ENCODE results near the gene ACAP2. TPM values are rescaled to one million over a fixed set of nuclear protein-coding genes. Genes with fewer than 3 reads are reported as not detected.
"Not testable (repeated sequence)": the region's sequence is repeated elsewhere in the genome, so short reads cannot be mapped to it uniquely, and the experiment has no call there.

ACAP2 gene
- polyA plus RNA-seq, 1 donor from 2014 or later = 88.7 TPM

DNA sequence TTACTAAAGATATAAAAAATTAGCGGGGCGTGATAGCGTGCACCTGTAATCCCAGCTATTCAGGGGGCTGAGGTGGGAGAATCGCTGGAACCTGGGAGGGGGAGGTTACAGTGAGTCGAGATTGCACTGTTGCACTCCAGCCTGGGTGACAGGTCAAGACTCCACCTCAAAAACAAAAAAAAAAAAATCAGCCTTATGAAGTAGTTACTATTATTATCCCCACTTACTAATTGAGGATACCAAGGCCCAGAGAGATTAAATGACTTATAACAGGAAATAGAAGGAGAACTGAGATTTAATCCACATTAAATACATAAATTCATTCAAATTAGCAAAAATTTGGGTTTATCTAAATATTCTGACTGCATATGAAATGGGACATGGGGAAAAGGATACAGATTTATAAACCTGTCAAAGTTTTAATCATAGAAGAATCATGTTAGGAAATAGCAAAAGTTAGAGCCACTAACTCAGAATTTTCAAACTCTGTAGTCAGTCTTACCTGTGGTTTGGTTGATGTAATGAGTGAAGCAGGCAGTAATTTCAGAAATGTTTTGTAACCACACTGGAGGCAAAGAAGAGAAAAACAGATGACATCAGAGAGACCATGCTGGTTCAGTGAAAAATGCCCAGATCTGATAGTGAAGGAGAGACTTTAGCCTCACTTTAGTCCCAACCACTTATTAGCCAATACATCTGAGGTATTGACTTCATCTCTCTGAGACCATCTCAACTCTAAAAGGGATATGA, 25.0 kb upstream of the ACAP2 start:
- H3K9me2 ChIP-seq (ENCODE audit: insufficient read depth, low read length) = no peaks in the 10 kb centered on the region
- H3F3A ChIP-seq (ENCODE audit: insufficient read depth, low read length, poor library complexity, severe bottlenecking) = no peaks in the 10 kb centered on the region
- TF ChIP-seq, protein P1, sequence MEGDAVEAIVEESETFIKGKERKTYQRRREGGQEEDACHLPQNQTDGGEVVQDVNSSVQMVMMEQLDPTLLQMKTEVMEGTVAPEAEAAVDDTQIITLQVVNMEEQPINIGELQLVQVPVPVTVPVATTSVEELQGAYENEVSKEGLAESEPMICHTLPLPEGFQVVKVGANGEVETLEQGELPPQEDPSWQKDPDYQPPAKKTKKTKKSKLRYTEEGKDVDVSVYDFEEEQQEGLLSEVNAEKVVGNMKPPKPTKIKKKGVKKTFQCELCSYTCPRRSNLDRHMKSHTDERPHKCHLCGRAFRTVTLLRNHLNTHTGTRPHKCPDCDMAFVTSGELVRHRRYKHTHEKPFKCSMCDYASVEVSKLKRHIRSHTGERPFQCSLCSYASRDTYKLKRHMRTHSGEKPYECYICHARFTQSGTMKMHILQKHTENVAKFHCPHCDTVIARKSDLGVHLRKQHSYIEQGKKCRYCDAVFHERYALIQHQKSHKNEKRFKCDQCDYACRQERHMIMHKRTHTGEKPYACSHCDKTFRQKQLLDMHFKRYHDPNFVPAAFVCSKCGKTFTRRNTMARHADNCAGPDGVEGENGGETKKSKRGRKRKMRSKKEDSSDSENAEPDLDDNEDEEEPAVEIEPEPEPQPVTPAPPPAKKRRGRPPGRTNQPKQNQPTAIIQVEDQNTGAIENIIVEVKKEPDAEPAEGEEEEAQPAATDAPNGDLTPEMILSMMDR (IDR thresholded peaks at IDR 0.05; ENCODE audit: poor library complexity, severe bottlenecking) = no peak
- H3K9me3 ChIP-seq (ENCODE audit: low read length) = no peaks in the 10 kb centered on the region
- no peak overlapping the region for H3K27ac ChIP-seq (ENCODE audit: low read length)
- no peaks in the 10 kb centered on the region for H3K36me3 ChIP-seq (ENCODE audit: insufficient read depth, low read length)
- no peaks in the 10 kb centered on the region for H3K79me2 ChIP-seq (replicated peaks; ENCODE audit: insufficient read depth, low read length)
- H3K27me3 ChIP-seq (ENCODE audit: insufficient read depth, low read depth, low read length) = no peaks in the 10 kb centered on the region
- H4K20me1 ChIP-seq (ENCODE audit: insufficient read depth) = no peaks in the 10 kb centered on the region
- H3K4me2 ChIP-seq (ENCODE audit: low read length) = no peak overlapping the region
- no peak overlapping the region for H3K9ac ChIP-seq (ENCODE audit: low read length)
- no peak overlapping the region for H2AFZ ChIP-seq (ENCODE audit: low read depth, low read length)
- H3K4me3 ChIP-seq (ENCODE audit: low read length) = no peak overlapping the region

DNA sequence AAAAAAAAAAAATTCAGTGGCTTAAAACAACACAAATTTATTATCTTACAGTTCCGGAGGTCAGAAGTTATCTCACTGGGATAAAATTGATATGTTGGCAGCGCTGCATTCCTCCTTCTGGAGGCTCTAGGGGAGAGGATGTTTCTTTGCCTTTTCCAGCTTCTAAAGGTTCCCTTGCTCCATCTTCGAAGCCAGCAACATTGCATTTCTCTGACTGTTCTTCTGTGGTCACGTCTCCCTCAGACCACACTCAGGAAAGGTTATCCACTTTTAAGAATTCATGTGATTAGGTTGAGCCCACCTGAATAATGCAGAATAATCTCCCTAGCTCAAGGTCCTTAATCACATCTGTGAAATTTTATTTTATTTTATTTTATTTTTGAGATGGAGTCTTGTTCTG, 23.4 kb upstream of the ACAP2 start:
- Histone ChIP-seq H3K9me2 (ENCODE audit: insufficient read depth, low read length) (no peaks in the 10 kb centered on the region), H4K20me1 (ENCODE audit: insufficient read depth) (no peaks in the 10 kb centered on the region), H3K36me3 (ENCODE audit: insufficient read depth, low read length) (no peaks in the 10 kb centered on the region), H3K9me3 (ENCODE audit: low read length) (no peaks in the 10 kb centered on the region), H3K4me3 (ENCODE audit: low read length) (no peak overlapping the region), H3K4me2 (ENCODE audit: low read length) (no peak overlapping the region), H3K79me2 (replicated peaks; ENCODE audit: insufficient read depth, low read length) (no peaks in the 10 kb centered on the region), H3K27ac (ENCODE audit: low read length) (no peak overlapping the region), H3K9ac (ENCODE audit: low read length) (no peak overlapping the region), H3F3A (ENCODE audit: insufficient read depth, low read length, poor library complexity, severe bottlenecking) (no peaks in the 10 kb centered on the region), H2AFZ (ENCODE audit: low read depth, low read length) (no peak overlapping the region), H3K27me3 (ENCODE audit: insufficient read depth, low read depth, low read length) (no peaks in the 10 kb centered on the region)
- no peak for TF ChIP-seq EP300 (conservative IDR thresholded peaks at IDR 0.05; ENCODE audit: poor library complexity, severe bottlenecking)
- no peak for TF ChIP-seq TAF1 (IDR thresholded peaks at IDR 0.05; ENCODE audit: low read depth)
- TF ChIP-seq RAD21 (conservative IDR thresholded peaks at IDR 0.05) = no peak
- TF ChIP-seq EZH2 (IDR thresholded peaks at IDR 0.05; ENCODE audit: borderline replicate concordance, insufficient read depth, low read length, poor library complexity, severe bottlenecking) = no peak
- TF ChIP-seq, protein P2, sequence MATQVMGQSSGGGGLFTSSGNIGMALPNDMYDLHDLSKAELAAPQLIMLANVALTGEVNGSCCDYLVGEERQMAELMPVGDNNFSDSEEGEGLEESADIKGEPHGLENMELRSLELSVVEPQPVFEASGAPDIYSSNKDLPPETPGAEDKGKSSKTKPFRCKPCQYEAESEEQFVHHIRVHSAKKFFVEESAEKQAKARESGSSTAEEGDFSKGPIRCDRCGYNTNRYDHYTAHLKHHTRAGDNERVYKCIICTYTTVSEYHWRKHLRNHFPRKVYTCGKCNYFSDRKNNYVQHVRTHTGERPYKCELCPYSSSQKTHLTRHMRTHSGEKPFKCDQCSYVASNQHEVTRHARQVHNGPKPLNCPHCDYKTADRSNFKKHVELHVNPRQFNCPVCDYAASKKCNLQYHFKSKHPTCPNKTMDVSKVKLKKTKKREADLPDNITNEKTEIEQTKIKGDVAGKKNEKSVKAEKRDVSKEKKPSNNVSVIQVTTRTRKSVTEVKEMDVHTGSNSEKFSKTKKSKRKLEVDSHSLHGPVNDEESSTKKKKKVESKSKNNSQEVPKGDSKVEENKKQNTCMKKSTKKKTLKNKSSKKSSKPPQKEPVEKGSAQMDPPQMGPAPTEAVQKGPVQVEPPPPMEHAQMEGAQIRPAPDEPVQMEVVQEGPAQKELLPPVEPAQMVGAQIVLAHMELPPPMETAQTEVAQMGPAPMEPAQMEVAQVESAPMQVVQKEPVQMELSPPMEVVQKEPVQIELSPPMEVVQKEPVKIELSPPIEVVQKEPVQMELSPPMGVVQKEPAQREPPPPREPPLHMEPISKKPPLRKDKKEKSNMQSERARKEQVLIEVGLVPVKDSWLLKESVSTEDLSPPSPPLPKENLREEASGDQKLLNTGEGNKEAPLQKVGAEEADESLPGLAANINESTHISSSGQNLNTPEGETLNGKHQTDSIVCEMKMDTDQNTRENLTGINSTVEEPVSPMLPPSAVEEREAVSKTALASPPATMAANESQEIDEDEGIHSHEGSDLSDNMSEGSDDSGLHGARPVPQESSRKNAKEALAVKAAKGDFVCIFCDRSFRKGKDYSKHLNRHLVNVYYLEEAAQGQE (IDR thresholded peaks at IDR 0.05; ENCODE audit: borderline replicate concordance) = no peak
- TF ChIP-seq POLR2AphosphoS5 (IDR thresholded peaks at IDR 0.05) = no peak
- TF ChIP-seq SMC3 (conservative IDR thresholded peaks at IDR 0.05; ENCODE audit: poor library complexity) = no peak
- TF ChIP-seq, protein P1 (IDR thresholded peaks at IDR 0.05; ENCODE audit: poor library complexity, severe bottlenecking) = no peak
- TF ChIP-seq MXI1 (conservative IDR thresholded peaks at IDR 0.05; ENCODE audit: poor library complexity, severe bottlenecking) = no peak

DNA sequence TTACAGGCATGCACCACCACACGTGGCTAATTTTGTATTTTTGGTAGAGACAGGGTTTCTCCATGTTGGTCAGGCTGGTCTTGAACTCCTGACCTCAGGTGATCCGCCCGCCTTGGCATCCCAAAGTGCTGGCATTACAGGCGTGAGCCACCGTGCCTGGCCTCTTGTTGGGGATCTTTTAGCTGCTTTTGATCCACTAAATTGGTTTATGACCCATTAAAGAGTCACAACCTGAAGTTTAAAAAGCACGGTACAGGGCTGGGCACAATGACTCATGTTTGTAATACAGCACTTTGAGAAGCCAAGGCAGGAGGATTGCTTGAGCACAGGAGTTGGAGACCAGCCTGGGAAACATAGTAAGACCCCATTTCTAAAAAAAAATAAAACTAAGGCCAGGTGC, 20.1 kb upstream of the ACAP2 start:
- H2AFZ ChIP-seq (ENCODE audit: low read depth, low read length); H3K36me3 ChIP-seq (ENCODE audit: insufficient read depth, low read length); H3K27me3 ChIP-seq (ENCODE audit: insufficient read depth, low read depth, low read length); H3K9me3 ChIP-seq (ENCODE audit: low read length); H3K27ac ChIP-seq (ENCODE audit: low read length); H3K9me2 ChIP-seq (ENCODE audit: insufficient read depth, low read length); H4K20me1 ChIP-seq (ENCODE audit: insufficient read depth); H3K9ac ChIP-seq (ENCODE audit: low read length); H3K4me3 ChIP-seq (ENCODE audit: low read length); H3K4me2 ChIP-seq (ENCODE audit: low read length); H3F3A ChIP-seq (ENCODE audit: insufficient read depth, low read length, poor library complexity, severe bottlenecking); H3K79me2 ChIP-seq (replicated peaks; ENCODE audit: insufficient read depth, low read length): not testable (repeated sequence)
